Measurements from ENCODE around the gene ZNF512B.

ZNF512B gene

DNA sequence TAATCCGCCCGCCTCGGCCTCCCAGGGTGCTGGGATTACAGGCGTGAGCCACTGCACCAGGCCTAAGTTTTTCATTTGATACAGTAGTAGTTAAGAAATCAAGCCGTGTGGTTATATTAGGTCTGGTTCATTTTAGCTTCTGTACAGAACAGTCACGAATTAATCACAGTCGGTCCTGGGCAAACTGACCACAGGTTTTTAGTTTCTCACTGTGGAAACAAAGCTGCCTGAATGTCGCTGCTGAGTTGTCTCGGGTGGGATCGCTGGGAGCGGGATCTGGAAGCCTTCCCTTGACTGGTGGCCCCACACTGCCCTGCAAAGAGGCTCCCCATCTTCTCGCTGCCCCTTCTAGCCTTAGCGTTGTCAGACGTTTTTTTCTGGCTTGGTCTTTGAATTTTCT lies 32.1 kb downstream of the ZNF512B start:
- H4K20me1 ChIP-seq (ENCODE audit: insufficient read depth, low read length), result no peaks in the 10 kb centered on the region

GRCh38 chr20:63935447-63935846 lies 34.3 kb downstream of the ZNF512B start:
- DNase-seq, result no peak
- Histone ChIP-seq H3K9ac (ENCODE audit: low read length) (no peak overlapping the region), H3K27me3 (replicated peaks; ENCODE audit: insufficient read depth, low read length) (no peaks in the 10 kb centered on the region), H3F3A (ENCODE audit: insufficient read depth, low read length) (no peaks in the 10 kb centered on the region), H3K27ac (ENCODE audit: low read length) (no peak overlapping the region), H3K4me3 (ENCODE audit: low read length) (no peak overlapping the region), H3K9me3 (replicated peaks; ENCODE audit: insufficient read depth, low read length) (no peaks in the 10 kb centered on the region), H3K36me3 (replicated peaks; ENCODE audit: insufficient read depth, low read length) (no peaks in the 10 kb centered on the region; the same call in 1 of the 2 replicates), H3K79me2 (ENCODE audit: low read length) (0 out of 2 replicates have a peak, but pooled peaks cover 5% of the 10 kb centered on the region), H4K20me1 (ENCODE audit: insufficient read depth, low read length) (no peaks in the 10 kb centered on the region), H2AFZ (ENCODE audit: low read length) (no peak overlapping the region), H3K9me2 (replicated peaks; ENCODE audit: insufficient read depth, low read length) (no peaks in the 10 kb centered on the region), H3K4me1 (ENCODE audit: low read length) (no peaks in the 10 kb centered on the region), H3K4me2 (ENCODE audit: low read depth, low read length) (no peak overlapping the region)
- TF ChIP-seq EZH2phosphoT487 (IDR thresholded peaks at IDR 0.05; ENCODE audit: low read length), result no peak
- no peak for TF ChIP-seq EZH2 (optimal IDR thresholded peaks at IDR 0.05; ENCODE audit: low read depth, low read length)
- TF ChIP-seq, protein P1, sequence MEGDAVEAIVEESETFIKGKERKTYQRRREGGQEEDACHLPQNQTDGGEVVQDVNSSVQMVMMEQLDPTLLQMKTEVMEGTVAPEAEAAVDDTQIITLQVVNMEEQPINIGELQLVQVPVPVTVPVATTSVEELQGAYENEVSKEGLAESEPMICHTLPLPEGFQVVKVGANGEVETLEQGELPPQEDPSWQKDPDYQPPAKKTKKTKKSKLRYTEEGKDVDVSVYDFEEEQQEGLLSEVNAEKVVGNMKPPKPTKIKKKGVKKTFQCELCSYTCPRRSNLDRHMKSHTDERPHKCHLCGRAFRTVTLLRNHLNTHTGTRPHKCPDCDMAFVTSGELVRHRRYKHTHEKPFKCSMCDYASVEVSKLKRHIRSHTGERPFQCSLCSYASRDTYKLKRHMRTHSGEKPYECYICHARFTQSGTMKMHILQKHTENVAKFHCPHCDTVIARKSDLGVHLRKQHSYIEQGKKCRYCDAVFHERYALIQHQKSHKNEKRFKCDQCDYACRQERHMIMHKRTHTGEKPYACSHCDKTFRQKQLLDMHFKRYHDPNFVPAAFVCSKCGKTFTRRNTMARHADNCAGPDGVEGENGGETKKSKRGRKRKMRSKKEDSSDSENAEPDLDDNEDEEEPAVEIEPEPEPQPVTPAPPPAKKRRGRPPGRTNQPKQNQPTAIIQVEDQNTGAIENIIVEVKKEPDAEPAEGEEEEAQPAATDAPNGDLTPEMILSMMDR (IDR thresholded peaks at IDR 0.05; ENCODE audit: low read length), result no peak

More for the DNA sequence above, 32.1 kb downstream of the ZNF512B start:
- Histone ChIP-seq H3K9me3 (replicated peaks; ENCODE audit: insufficient read depth, low read length) (no peaks in the 10 kb centered on the region), H2AFZ (ENCODE audit: low read length) (no peak overlapping the region), H3F3A (ENCODE audit: insufficient read depth, low read length) (no peaks in the 10 kb centered on the region), H3K36me3 (replicated peaks; ENCODE audit: insufficient read depth, low read length) (no peaks in the 10 kb centered on the region; the same call in 1 of the 2 replicates), H3K4me1 (ENCODE audit: low read length) (no peaks in the 10 kb centered on the region), H3K27ac (ENCODE audit: low read length) (no peak overlapping the region), H3K4me3 (ENCODE audit: low read length) (no peak overlapping the region), H3K79me2 (ENCODE audit: low read length) (0 out of 2 replicates have a peak, but pooled peaks cover 5% of the 10 kb centered on the region), H3K27me3 (replicated peaks; ENCODE audit: insufficient read depth, low read length) (no peaks in the 10 kb centered on the region), H3K9me2 (replicated peaks; ENCODE audit: insufficient read depth, low read length) (no peaks in the 10 kb centered on the region), H3K4me2 (ENCODE audit: low read depth, low read length) (no peak overlapping the region), H3K9ac (ENCODE audit: low read length) (no peak overlapping the region)
- TF ChIP-seq EZH2phosphoT487 (IDR thresholded peaks at IDR 0.05; ENCODE audit: low read length) (no peak), EZH2 (optimal IDR thresholded peaks at IDR 0.05; ENCODE audit: low read depth, low read length) (no peak)
- TF ChIP-seq, protein P1 (IDR thresholded peaks at IDR 0.05; ENCODE audit: low read length), result no peak
- no peak for DNase-seq

GRCh38 chr20:63934271-63935068 lies 35.3 kb downstream of the ZNF512B start:
- Histone ChIP-seq H2AFZ (ENCODE audit: low read length) (no peak overlapping the region), H3K4me3 (ENCODE audit: low read length) (no peak overlapping the region), H4K20me1 (ENCODE audit: insufficient read depth, low read length) (no peaks in the 10 kb centered on the region), H3K9me3 (replicated peaks; ENCODE audit: insufficient read depth, low read length) (no peaks in the 10 kb centered on the region), H3K4me2 (ENCODE audit: low read depth, low read length) (no peak overlapping the region), H3F3A (ENCODE audit: insufficient read depth, low read length) (no peaks in the 10 kb centered on the region), H3K9me2 (replicated peaks; ENCODE audit: insufficient read depth, low read length) (no peaks in the 10 kb centered on the region), H3K27ac (ENCODE audit: low read length) (no peak overlapping the region), H3K27me3 (replicated peaks; ENCODE audit: insufficient read depth, low read length) (no peaks in the 10 kb centered on the region), H3K4me1 (ENCODE audit: low read length) (no peaks in the 10 kb centered on the region), H3K36me3 (replicated peaks; ENCODE audit: insufficient read depth, low read length) (no peaks in the 10 kb centered on the region), H3K79me2 (ENCODE audit: low read length) (0 out of 2 replicates have a peak, but pooled peaks cover 5% of the 10 kb centered on the region), H3K9ac (ENCODE audit: low read length) (no peak overlapping the region)
- DNase-seq, result no peak
- TF ChIP-seq EZH2 (optimal IDR thresholded peaks at IDR 0.05; ENCODE audit: low read depth, low read length), result no peak
- TF ChIP-seq EZH2phosphoT487 (IDR thresholded peaks at IDR 0.05; ENCODE audit: low read length), result no peak
- TF ChIP-seq, protein P1 (IDR thresholded peaks at IDR 0.05; ENCODE audit: low read length), result no peak

Measured in MM.1S (cell line).